Mucosa of descending colon (tissue), 3 donors: ENCODE data around the gene LRRK1. TPM values are rescaled to one million over a fixed set of nuclear protein-coding genes. Genes with fewer than 3 reads are reported as not detected.

Source experiments
- ATAC-seq: fragments of 200-7000 bp; cut with Tn5 transposase; one replicate; pipeline ENCODE4 v1.9.1; 2020; ENCODE audit warnings: mild to moderate bottlenecking, moderate library complexity
- DNase-seq, 3 donors: peaks; one replicate each; pipeline ENCODE4 v3.0.0-alpha.2; 2020
- H3K36me3 ChIP-seq: fragments of 200-600 bp; one replicate; pipeline ENCODE4 v1.8.0; 2021; ENCODE audit warnings: low read depth, mild to moderate bottlenecking
- H3K4me1 ChIP-seq: fragments of 200-600 bp; one replicate; pipeline ENCODE4 v1.8.0; 2021; ENCODE audit warnings: low read depth, mild to moderate bottlenecking
- H3K4me3 ChIP-seq: fragments of 200-600 bp; one replicate; pipeline ENCODE4 v1.8.0; 2021; ENCODE audit warnings: mild to moderate bottlenecking
- H3K9me3 ChIP-seq: fragments of 200-600 bp; one replicate; pipeline ENCODE4 v1.8.0; 2021; ENCODE audit warnings: mild to moderate bottlenecking
- CTCF ChIP-seq: fragments of 200-600 bp; IDR thresholded peaks from one replicate; pipeline ENCODE4 v1.8.0; 2022; ENCODE audit warnings: antibody characterized with exemption, mild to moderate bottlenecking
- intact Hi-C, 2 donors: fragments of 100-400 bp; cut with DNase I in 1 of 2; cut with micrococcal nuclease in 1 of 2; formaldehyde crosslinking; loops; one replicate each; pipeline versions ENCODE4 v1.11.0 to v1.11.1; 2022; cut with DNase I, micrococcal nuclease
- total RNA-seq, 3 donors: library from RNA; stranded (reverse); fragmentation: NEBNext Ultra II Directional in 2 of 3; extraction: Animal tissue kit (Norgen Biotek cat#: 25700) in 2 of 3; gene quantifications; one replicate each; pipeline versions ENCODE4 v1.2.1 to v1.2.4, GENCODE V29; 2021 to 2023
- donor health status: DM: no; HTN: no; CAD: no; lungs with moderate emphysema.
- donor health status: DM: no; HTN: no; CAD: no.
- donor health status: DM: no; HTN: yes; CAD: no.

LRRK1 gene
- total RNA-seq, 3 donors from 2014 or later: 43.7 to 60.1 (median 50.6) TPM

GRCh38 chr15:100878130-100878529, 41.0 kb upstream of the LRRK1 start:
- intact Hi-C loops: loop anchor here in 1 of 2 donors (10.0 kb wide), 1 partner anchor 253 kb away; no protein-coding TSS in a partner anchor
- H3K4me3 ChIP-seq: no peak overlapping the region

GRCh38 chr15:100878648-100879047, 40.5 kb upstream of the LRRK1 start:
- intact Hi-C loops: loop anchor here in 1 of 2 donors (10.0 kb wide), 1 partner anchor 254 kb away; no protein-coding TSS in a partner anchor
- no peak overlapping the region for H3K4me3 ChIP-seq
- no peaks in the 10 kb centered on the region for H3K9me3 ChIP-seq
- DNase-seq (no peak), ATAC-seq (no peak)
- H3K4me1 ChIP-seq: peaks cover 7% of the 10 kb centered on the region
- H3K36me3 ChIP-seq: no peaks in the 10 kb centered on the region
- no peak for TF ChIP-seq CTCF

More at GRCh38 chr15:100878130-100878529, 41.0 kb upstream of the LRRK1 start:
- Histone ChIP-seq H3K36me3 (no peaks in the 10 kb centered on the region), H3K4me1 (peaks cover 7% of the 10 kb centered on the region), H3K9me3 (no peaks in the 10 kb centered on the region)
- no peak for DNase-seq
- no peak for TF ChIP-seq CTCF
- no peak for ATAC-seq

- H3K4me3 ChIP-seq: no peak overlapping the region
- ATAC-seq (peak; percentile 37), DNase-seq (peak in 1 of 3 donors; percentile 35)
Observed at GRCh38 chr15:100879061-100879463, 40.1 kb upstream of the LRRK1 start.

GRCh38 chr15:100879464-100880138, 39.6 kb upstream of the LRRK1 start, which contains the start of gene ALDH1A3:
ALDH1A3 (plus strand) TSS chr15:100879831; CDS start chr15:100879908, 77 bp downstream.
- no peaks in the 10 kb centered on the region for H3K36me3 ChIP-seq
- intact Hi-C loops: loop anchor here in 1 of 2 donors (10.0 kb wide), 1 partner anchor 255 kb away; no protein-coding TSS in a partner anchor
- peak; percentile 61 for ATAC-seq
- TF ChIP-seq CTCF: no peak
- DNase-seq: peak in 1 of 3 donors; percentile 53
- no peak within 1 kb of the TSS for H3K4me3 ChIP-seq
- no peaks in the 10 kb centered on the region for H3K9me3 ChIP-seq
- H3K4me1 ChIP-seq: peaks cover 7% of the 10 kb centered on the region

More at GRCh38 chr15:100879061-100879463, 40.1 kb upstream of the LRRK1 start:
- H3K9me3 ChIP-seq: no peaks in the 10 kb centered on the region
- intact Hi-C loops: loop anchor here in 1 of 2 donors (10.0 kb wide), 1 partner anchor 254 kb away; no protein-coding TSS in a partner anchor
- no peak for TF ChIP-seq CTCF
- no peaks in the 10 kb centered on the region for H3K36me3 ChIP-seq
- peaks cover 7% of the 10 kb centered on the region for H3K4me1 ChIP-seq

- no peak for DNase-seq
- peak; percentile 7 for ATAC-seq
- TF ChIP-seq CTCF: no peak
- intact Hi-C loops: no loop called here
- Histone ChIP-seq H3K36me3 (no peaks in the 10 kb centered on the region), H3K4me1 (peaks cover 7% of the 10 kb centered on the region), H3K4me3 (no peak overlapping the region), H3K9me3 (no peaks in the 10 kb centered on the region)
Observed at GRCh38 chr15:100880139-100880896, 38.8 kb upstream of the LRRK1 start.
